Mesendoderm (in vitro differentiated cells): Measurements from ENCODE around the gene GLB1L3. TPM values are rescaled to one million over a fixed set of nuclear protein-coding genes. Genes with fewer than 3 reads are reported as not detected.

Experiments used
- DNase-seq: peaks from one replicate; pipeline ENCODE4 v3.0.0; 2013
- H2AK5ac ChIP-seq: 2 replicates; pipeline ENCODE4 v1.6.1; 2013; ENCODE audit warnings: low read length, inconsistent platforms
- H2BK120ac ChIP-seq: 2 replicates; pipeline ENCODE4 v1.6.1; 2013; ENCODE audit warnings: low read depth, mild to moderate bottlenecking, low read length, moderate library complexity, mixed read lengths
- H2BK15ac ChIP-seq: replicated peaks from 2 replicates; pipeline ENCODE4 v1.6.1; 2013; ENCODE audit warnings: low read depth, mild to moderate bottlenecking, moderate library complexity
- H2BK5ac ChIP-seq: 2 replicates; pipeline ENCODE4 v1.6.1; 2013; ENCODE audit warnings: low read length, inconsistent platforms
- H3K18ac ChIP-seq: 2 replicates; pipeline ENCODE4 v1.6.1; 2013; ENCODE audit warnings: mild to moderate bottlenecking, low read length, mixed read lengths
- H3K23ac ChIP-seq: one replicate; pipeline ENCODE4 v1.6.1; 2013; ENCODE audit warnings: low read length
- H3K27ac ChIP-seq: 2 replicates; pipeline ENCODE4 v1.5.1; 2013; ENCODE audit warnings: low read depth, mild to moderate bottlenecking, inconsistent platforms, low read length, moderate library complexity
- H3K27me3 ChIP-seq: 2 replicates; pipeline ENCODE4 v1.6.1; 2013; ENCODE audit warnings: low read length, control low read depth, mild to moderate bottlenecking, inconsistent platforms; ENCODE audit not compliant: insufficient read depth, poor library complexity
- H3K36me3 ChIP-seq: 2 replicates; pipeline ENCODE4 v1.6.1; 2013; ENCODE audit warnings: low read length, inconsistent platforms; ENCODE audit not compliant: control insufficient read depth, insufficient read depth
- H3K4ac ChIP-seq: one replicate; pipeline ENCODE4 v1.6.1; 2013; ENCODE audit warnings: low read depth, mild to moderate bottlenecking, low read length, moderate library complexity
- H3K4me1 ChIP-seq: 2 replicates; pipeline ENCODE4 v1.6.1; 2013; ENCODE audit warnings: low read depth, low read length, inconsistent platforms; ENCODE audit not compliant: control insufficient read depth
- H3K4me2 ChIP-seq: 2 replicates; pipeline ENCODE4 v1.6.1; 2013; ENCODE audit warnings: low read length
- H3K4me3 ChIP-seq: 2 replicates; pipeline ENCODE4 v1.5.1; 2013; ENCODE audit warnings: mild to moderate bottlenecking, low read length
- H3K56ac ChIP-seq: one replicate; pipeline ENCODE4 v1.6.1; 2013; ENCODE audit warnings: low read length
- H3K79me1 ChIP-seq: 2 replicates; pipeline ENCODE4 v1.6.1; 2013; ENCODE audit warnings: low read length, inconsistent platforms
- H3K79me2 ChIP-seq: 2 replicates; pipeline ENCODE4 v1.6.1; 2013; ENCODE audit warnings: mild to moderate bottlenecking, low read length; ENCODE audit not compliant: control insufficient read depth, insufficient read depth
- H3K9ac ChIP-seq: 2 replicates; pipeline ENCODE4 v1.6.1; 2013; ENCODE audit warnings: low read length, inconsistent platforms
- H4K5ac ChIP-seq: one replicate; pipeline ENCODE4 v1.6.1; 2013; ENCODE audit warnings: low read length
- H4K8ac ChIP-seq: one replicate; pipeline ENCODE4 v1.6.1; 2013; ENCODE audit warnings: low read depth, mild to moderate bottlenecking, control low read depth, low read length, moderate library complexity
- WGBS: extraction: QIAGEN DNeasy Blood & Tissue Kit; methylation state at CpG from one replicate; pipeline ENCODE4 v1.1.7; 2013; ENCODE audit warnings: low lambda C conversion rate, missing lambda C conversion rate; ENCODE audit not compliant: insufficient coverage; ENCODE audit errors: extremely low coverage; 5-methylcytosine and 5-hydroxymethylcytosine counted together
- polyA plus RNA-seq, 2 experiments: library from polyadenylated mRNA; stranded (reverse); fragments of 200-250 nt; gene quantifications; one replicate each; pipeline ENCODE4 v1.2.3, GENCODE V29; 2013

Gene GLB1L3, protein sequence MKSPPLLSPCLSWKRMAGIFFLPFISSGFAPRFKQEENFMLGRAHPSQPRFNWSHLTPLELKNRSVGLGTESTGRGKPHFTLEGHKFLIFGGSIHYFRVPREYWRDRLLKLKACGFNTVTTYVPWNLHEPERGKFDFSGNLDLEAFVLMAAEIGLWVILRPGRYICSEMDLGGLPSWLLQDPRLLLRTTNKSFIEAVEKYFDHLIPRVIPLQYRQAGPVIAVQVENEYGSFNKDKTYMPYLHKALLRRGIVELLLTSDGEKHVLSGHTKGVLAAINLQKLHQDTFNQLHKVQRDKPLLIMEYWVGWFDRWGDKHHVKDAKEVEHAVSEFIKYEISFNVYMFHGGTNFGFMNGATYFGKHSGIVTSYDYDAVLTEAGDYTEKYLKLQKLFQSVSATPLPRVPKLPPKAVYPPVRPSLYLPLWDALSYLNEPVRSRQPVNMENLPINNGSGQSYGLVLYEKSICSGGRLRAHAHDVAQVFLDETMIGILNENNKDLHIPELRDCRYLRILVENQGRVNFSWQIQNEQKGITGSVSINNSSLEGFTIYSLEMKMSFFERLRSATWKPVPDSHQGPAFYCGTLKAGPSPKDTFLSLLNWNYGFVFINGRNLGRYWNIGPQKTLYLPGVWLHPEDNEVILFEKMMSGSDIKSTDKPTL
- polyA plus RNA-seq (2013, experiment 1 of 2) = 11.5 TPM
- polyA plus RNA-seq (2013, experiment 2 of 2) = 12.2 TPM

DNA sequence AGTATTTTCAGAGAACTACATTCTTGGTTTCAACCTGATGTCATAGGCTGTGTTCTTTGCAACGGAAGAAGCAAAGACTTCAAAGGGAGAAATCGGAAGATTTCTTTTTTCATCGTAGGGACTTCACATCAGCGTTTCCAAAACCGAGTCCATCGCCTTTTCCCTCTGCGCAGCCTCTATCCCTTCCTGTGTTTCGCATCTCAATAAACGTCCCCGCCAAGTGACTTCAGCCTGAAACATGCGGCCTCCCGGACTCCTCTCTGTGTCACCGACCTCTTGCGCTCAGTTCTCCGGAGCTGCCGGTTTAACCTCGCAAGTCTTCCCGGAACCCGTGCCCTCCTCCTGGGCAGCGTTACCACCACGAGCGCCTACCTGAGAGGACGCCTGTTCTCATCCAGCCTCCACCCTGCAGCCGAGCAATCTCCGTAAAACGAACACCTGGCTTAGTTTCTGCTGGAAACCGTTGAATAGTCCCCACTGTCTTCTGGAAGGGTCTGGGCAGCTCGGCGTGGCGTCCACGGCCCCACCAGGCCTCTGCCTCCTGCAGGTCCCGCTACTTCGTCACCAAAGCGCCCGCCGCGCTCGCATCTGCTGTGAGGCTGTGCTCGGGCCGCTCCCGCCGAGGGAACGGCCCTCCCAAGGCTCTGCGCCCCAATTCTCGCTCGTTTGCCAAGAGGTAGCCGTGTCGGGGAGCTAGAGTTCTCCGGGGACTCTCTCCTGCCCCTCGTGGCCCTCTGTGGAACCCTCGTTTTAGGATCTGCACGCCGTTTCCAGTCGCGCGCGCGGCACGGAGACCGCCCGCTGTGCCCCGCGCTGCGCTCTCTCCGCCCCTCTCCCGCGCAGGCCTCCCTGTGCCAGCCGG lies at the start of gene GLB1L3:
TSS of gene GLB1L3 (plus strand) at position 846 of the 862 bp plus-strand sequence. CDS start 362 bp downstream, outside the sequence.
- no peak within 1 kb of the TSS for H2BK15ac ChIP-seq
- peak within 1 kb of the TSS; percentile 78 for H3K9ac ChIP-seq
- H3K79me2 ChIP-seq = peaks cover 6% of the 10 kb centered on the region
- H3K4me3 ChIP-seq = peak within 1 kb of the TSS; percentile 17
- H3K4me1 ChIP-seq = peaks cover 2% of the 10 kb centered on the region
- peak within 1 kb of the TSS; percentile 92 for H3K56ac ChIP-seq
- no peaks in the 10 kb centered on the region for H3K79me1 ChIP-seq
- H3K36me3 ChIP-seq = no peaks in the 10 kb centered on the region
- peak within 1 kb of the TSS; percentile 63 for H3K4me2 ChIP-seq
- no peak within 1 kb of the TSS for H2AK5ac ChIP-seq
- H4K5ac ChIP-seq = no peak within 1 kb of the TSS
- H3K4ac ChIP-seq = no peak within 1 kb of the TSS
- H2BK5ac ChIP-seq = no peak within 1 kb of the TSS
- H4K8ac ChIP-seq = no peak within 1 kb of the TSS
- H3K18ac ChIP-seq = peak within 1 kb of the TSS; percentile 20
- peak within 1 kb of the TSS; percentile 81 for H3K23ac ChIP-seq
- no peak within 1 kb of the TSS for H3K27ac ChIP-seq
- no peak within 1 kb of the TSS for H2BK120ac ChIP-seq
- peak; percentile 76 for DNase-seq
- H3K27me3 ChIP-seq = no peaks in the 10 kb centered on the region
- WGBS = no CpG with 5 or more reads among the region's 68 CpGs

DNA sequence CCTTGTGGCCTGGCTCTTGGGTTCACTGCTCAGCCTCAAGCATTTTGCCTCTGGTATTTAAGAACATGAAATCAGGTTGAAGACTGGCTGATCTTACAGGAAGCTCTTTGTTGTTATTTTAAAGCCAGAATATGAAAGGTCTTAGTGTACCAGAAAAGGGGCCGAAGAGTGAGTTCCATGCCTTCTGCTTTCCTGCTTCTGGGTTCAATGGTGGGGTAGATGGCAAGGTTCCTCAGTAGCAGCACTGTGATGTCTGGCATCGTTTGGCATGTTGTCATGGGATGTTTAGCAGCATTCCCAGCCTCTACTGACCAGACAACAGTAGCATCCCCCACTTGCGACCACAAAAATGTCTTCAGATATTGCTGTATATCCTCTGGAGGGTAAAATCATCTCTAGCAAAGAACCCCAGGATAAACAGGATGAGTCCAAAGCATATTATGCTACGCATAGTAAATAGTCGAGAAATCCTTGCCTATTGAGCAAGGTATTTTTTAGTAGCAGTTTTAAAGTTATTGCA lies 49.3 kb upstream of the GLB1L3 start:
- Histone ChIP-seq H3K9ac (no peak overlapping the region), H3K79me2 (peaks cover 17% of the 10 kb centered on the region), H3K18ac (no peak overlapping the region), H2BK15ac (no peak overlapping the region), H3K4me3 (no peak overlapping the region), H3K27ac (no peak overlapping the region), H3K4me2 (no peak overlapping the region), H3K23ac (no peak overlapping the region), H2BK5ac (no peak overlapping the region), H3K56ac (no peak overlapping the region), H2BK120ac (no peak overlapping the region), H3K36me3 (no peaks in the 10 kb centered on the region), H2AK5ac (no peak overlapping the region), H4K8ac (no peak overlapping the region), H4K5ac (no peak overlapping the region), H3K27me3 (no peaks in the 10 kb centered on the region), H3K79me1 (peaks cover 25% of the 10 kb centered on the region), H3K4me1 (peaks cover 4% of the 10 kb centered on the region), H3K4ac (no peak overlapping the region)
- no peak for DNase-seq
- WGBS = no CpG with 5 or more reads among the region's 5 CpGs

DNA sequence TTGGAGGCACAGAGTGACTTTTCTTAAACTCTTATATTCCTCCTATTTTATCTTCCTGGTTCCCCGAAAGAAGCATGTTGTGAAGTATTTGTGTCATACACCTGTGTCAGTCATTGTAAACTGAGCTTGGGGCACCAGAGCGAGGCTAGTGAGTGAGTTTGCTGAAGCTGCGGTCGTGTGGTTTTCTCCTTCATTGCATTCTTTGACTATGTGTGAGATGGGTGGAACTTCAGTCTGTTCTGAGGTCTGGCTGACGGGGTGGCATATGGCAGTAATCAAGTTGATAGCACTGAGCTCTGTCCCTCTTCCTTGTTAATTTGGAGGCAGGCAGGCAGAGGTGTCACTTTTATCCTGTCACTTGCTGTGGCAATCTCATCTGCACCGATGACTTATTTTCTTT lies 47.6 kb upstream of the GLB1L3 start:
- H4K5ac ChIP-seq = no peak overlapping the region
- peaks cover 20% of the 10 kb centered on the region for H3K79me1 ChIP-seq
- H3K4me1 ChIP-seq = no peaks in the 10 kb centered on the region
- no peak overlapping the region for H2BK120ac ChIP-seq
- H3K27me3 ChIP-seq = no peaks in the 10 kb centered on the region
- WGBS = no CpG with 5 or more reads among the region's 6 CpGs
- no peak overlapping the region for H3K18ac ChIP-seq
- no peak overlapping the region for H2BK15ac ChIP-seq
- no peak overlapping the region for H3K9ac ChIP-seq
- no peak overlapping the region for H3K4me3 ChIP-seq
- no peak overlapping the region for H3K27ac ChIP-seq
- DNase-seq = no peak
- no peak overlapping the region for H2BK5ac ChIP-seq
- no peak overlapping the region for H3K56ac ChIP-seq
- H3K79me2 ChIP-seq = peaks cover 2% of the 10 kb centered on the region
- no peak overlapping the region for H2AK5ac ChIP-seq
- H3K36me3 ChIP-seq = no peaks in the 10 kb centered on the region
- no peak overlapping the region for H3K23ac ChIP-seq
- H4K8ac ChIP-seq = no peak overlapping the region
- H3K4ac ChIP-seq = no peak overlapping the region
- H3K4me2 ChIP-seq = no peak overlapping the region

DNA sequence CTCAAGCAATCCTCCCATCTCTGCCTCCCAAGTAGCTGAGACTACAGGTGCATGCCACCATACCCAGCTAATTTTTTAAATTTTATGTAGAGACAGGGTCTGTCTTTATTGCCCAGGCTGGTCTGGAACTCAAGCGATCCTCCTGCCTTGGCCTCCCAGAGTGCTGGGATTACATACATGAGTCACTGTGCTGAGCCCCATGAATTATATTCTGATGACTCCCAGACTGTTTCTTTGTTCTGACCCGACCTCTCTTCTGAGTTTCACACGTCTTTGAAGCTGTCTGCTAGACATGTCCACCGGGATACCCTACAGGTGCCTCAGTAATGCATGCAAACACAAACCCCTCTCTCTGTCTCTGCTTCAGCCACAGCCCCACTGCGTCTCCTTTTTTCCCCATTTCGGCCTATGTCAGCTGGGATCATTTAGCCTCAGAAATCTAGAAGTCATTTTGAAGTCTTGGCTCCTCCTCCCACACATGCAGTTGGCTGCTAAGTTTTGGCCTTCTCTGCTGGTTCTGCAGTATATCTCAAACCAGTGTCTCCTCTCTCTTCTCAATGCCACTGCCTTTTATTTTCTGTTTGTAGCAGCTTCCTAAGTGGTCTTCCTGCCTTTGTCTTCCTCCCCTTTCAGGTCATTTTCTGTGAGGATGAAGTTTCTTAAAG lies 46.9 kb upstream of the GLB1L3 start:
- no peaks in the 10 kb centered on the region for H3K36me3 ChIP-seq
- DNase-seq = no peak
- WGBS = no CpG with 5 or more reads among the region's 6 CpGs
- H3K9ac ChIP-seq = no peak overlapping the region
- H2BK120ac ChIP-seq = no peak overlapping the region
- no peak overlapping the region for H3K23ac ChIP-seq
- H2AK5ac ChIP-seq = no peak overlapping the region
- no peak overlapping the region for H3K27ac ChIP-seq
- H4K8ac ChIP-seq = no peak overlapping the region
- peaks cover 2% of the 10 kb centered on the region for H3K79me2 ChIP-seq
- no peak overlapping the region for H2BK5ac ChIP-seq
- no peak overlapping the region for H3K4me3 ChIP-seq
- no peak overlapping the region for H3K4ac ChIP-seq
- H4K5ac ChIP-seq = no peak overlapping the region
- H3K4me1 ChIP-seq = no peaks in the 10 kb centered on the region
- H3K27me3 ChIP-seq = no peaks in the 10 kb centered on the region
- H3K56ac ChIP-seq = no peak overlapping the region
- H3K4me2 ChIP-seq = no peak overlapping the region
- no peak overlapping the region for H2BK15ac ChIP-seq
- H3K18ac ChIP-seq = no peak overlapping the region
- H3K79me1 ChIP-seq = peaks cover 20% of the 10 kb centered on the region

DNA sequence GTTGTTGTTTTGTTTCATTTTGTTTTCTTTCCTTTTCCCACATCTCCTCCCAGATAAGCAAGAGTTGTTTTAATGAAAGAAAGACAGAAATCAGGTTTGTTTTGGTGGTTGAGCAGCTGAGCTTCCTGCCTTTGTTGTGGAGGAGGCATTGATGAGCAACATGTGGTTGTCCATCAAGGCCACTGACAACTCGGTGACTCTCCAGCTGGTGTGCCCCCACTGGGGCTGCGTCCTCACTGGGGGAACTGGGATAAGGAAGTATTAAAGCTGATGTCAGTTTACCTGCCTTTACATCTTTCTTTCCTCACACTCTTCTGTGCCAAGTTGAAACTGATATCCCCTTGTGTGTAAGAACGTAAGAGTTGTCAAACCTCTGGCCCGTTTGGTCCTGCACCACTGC lies 45.8 kb upstream of the GLB1L3 start:
- Histone ChIP-seq H3K9ac (no peak overlapping the region), H3K79me2 (peaks cover 2% of the 10 kb centered on the region), H3K4me3 (no peak overlapping the region), H3K18ac (no peak overlapping the region), H3K56ac (no peak overlapping the region), H2BK120ac (no peak overlapping the region), H3K4me2 (no peak overlapping the region), H2BK15ac (no peak overlapping the region), H2AK5ac (no peak overlapping the region), H4K5ac (no peak overlapping the region), H3K27me3 (no peaks in the 10 kb centered on the region), H3K4me1 (no peaks in the 10 kb centered on the region), H3K4ac (no peak overlapping the region), H3K23ac (no peak overlapping the region), H3K36me3 (no peaks in the 10 kb centered on the region), H3K27ac (no peak overlapping the region), H3K79me1 (peaks cover 18% of the 10 kb centered on the region), H4K8ac (no peak overlapping the region), H2BK5ac (no peak overlapping the region)
- no CpG with 5 or more reads among the region's 4 CpGs for WGBS
- no peak for DNase-seq
